HG03039 (cell line): ENCODE data around the gene ZBTB46.
"Not testable (repeated sequence)": the region's sequence is repeated elsewhere in the genome, so short reads cannot be mapped to it uniquely, and the experiment has no call there.

Experiments
- ATAC-seq: cut with Tn5 transposase; IDR thresholded peaks from one replicate; pipeline ENCODE4 v1.9.1; 2021; ENCODE audit warnings: mild to moderate bottlenecking, moderate library complexity; ENCODE audit not compliant: unreplicated experiment

ZBTB46 gene

GRCh38 chr20:63830841-63831588 lies at the start of gene ZBTB46:
Gene ZBTB46 (minus strand): TSS chr20:63831264. CDS start chr20:63790757, 40,507 bp downstream.
- ATAC-seq = peak; percentile 60

- ATAC-seq = no peak
These were observed 48.0 kb upstream of the ZBTB46 start for GRCh38 chr20:63878899-63879663.

GRCh38 chr20:63877755-63878470 lies 46.8 kb upstream of the ZBTB46 start:
- ATAC-seq = no peak

GRCh38 chr20:63876489-63877036 lies 45.5 kb upstream of the ZBTB46 start:
- no peak for ATAC-seq

GRCh38 chr20:63874241-63874640 lies 43.2 kb upstream of the ZBTB46 start:
- not testable (repeated sequence) for ATAC-seq

- no peak for ATAC-seq
These were observed 42.5 kb upstream of the ZBTB46 start for GRCh38 chr20:63873477-63873971.

GRCh38 chr20:63868264-63868663 lies 37.2 kb upstream of the ZBTB46 start:
- ATAC-seq = no peak

GRCh38 chr20:63867042-63867441 lies 36.0 kb upstream of the ZBTB46 start:
- ATAC-seq = not testable (repeated sequence)

- peak; percentile 55 for ATAC-seq
These were observed 34.0 kb upstream of the ZBTB46 start, which contains the start of gene TPD52L2 for GRCh38 chr20:63864978-63865640. Gene TPD52L2 (plus strand): TSS chr20:63865270. CDS start chr20:63865366, 96 bp downstream.

- no peak for ATAC-seq
These were observed 33.5 kb upstream of the ZBTB46 start for GRCh38 chr20:63864545-63864977.

GRCh38 chr20:63863798-63864544 lies 32.9 kb upstream of the ZBTB46 start:
- ATAC-seq = no peak

GRCh38 chr20:63863021-63863797 lies 32.1 kb upstream of the ZBTB46 start:
- no peak for ATAC-seq

- ATAC-seq = no peak
These were observed 31.2 kb upstream of the ZBTB46 start for GRCh38 chr20:63861981-63862901.

GRCh38 chr20:63861365-63861934 lies 30.4 kb upstream of the ZBTB46 start, which contains the start of gene ABHD16B:
Gene ABHD16B (plus strand): TSS chr20:63861498. CDS start chr20:63861541, 43 bp downstream.
- ATAC-seq = no peak

GRCh38 chr20:63860325-63861051 lies 29.4 kb upstream of the ZBTB46 start:
- ATAC-seq = no peak

GRCh38 chr20:63859166-63859699 lies 28.2 kb upstream of the ZBTB46 start:
- no peak for ATAC-seq
